OCI-LY7 (cell line): ENCODE data around the gene SLC25A33. TPM values are rescaled to one million over a fixed set of nuclear protein-coding genes. Genes with fewer than 3 reads are reported as not detected.

Experiments used
- BruUV-seq: library from RNA; stranded (reverse); fragments of 400-500 nt; replicated peaks from 2 replicates; lab custom pipeline; 2021; lab: Mats Ljungman, UMichigan
- CTCF ChIA-PET: fragments of 300-600 bp; sonication (Branson Sonifier 250); formaldehyde crosslinking; loops from one replicate; lab custom pipeline; 2022; ENCODE audit warnings: antibody characterized with exemption; ENCODE audit not compliant: unreplicated experiment; lab: Charles Lee
- POLR2A ChIA-PET: fragments of 300-600 bp; sonication (Branson Sonifier 250); formaldehyde crosslinking; loops from one replicate; lab custom pipeline; 2022; ENCODE audit warnings: antibody characterized with exemption; lab: Charles Lee
- DNase-seq: peaks from one replicate; pipeline ENCODE4 v3.0.0-alpha.2; 2015; ENCODE audit warnings: low spot score
- H2AFZ ChIP-seq: fragments of 200-600 bp; sonication (generic), shearing (Covaris generic); 2 replicates; pipeline ENCODE4 v1.6.1; 2014; ENCODE audit warnings: mild to moderate bottlenecking, antibody characterized with exemption, low read length, moderate library complexity
- H3K27ac ChIP-seq: fragments of 200-600 bp; sonication (generic); 2 replicates; pipeline ENCODE4 v1.5.1; 2014; ENCODE audit warnings: mixed run types, low read depth, mild to moderate bottlenecking, moderate library complexity, low read length, inconsistent platforms; ENCODE audit not compliant: poor library complexity, severe bottlenecking
- H3K36me3 ChIP-seq: fragments of 200-600 bp; sonication (generic); 2 replicates; pipeline ENCODE4 v1.6.1; 2014; ENCODE audit warnings: mild to moderate bottlenecking, antibody characterized with exemption, low read length, moderate library complexity, mixed read lengths; ENCODE audit not compliant: insufficient read depth
- H3K4me1 ChIP-seq: fragments of 200-600 bp; sonication (generic); 2 replicates; pipeline ENCODE4 v1.5.1; 2014; ENCODE audit warnings: mild to moderate bottlenecking, low read length; ENCODE audit not compliant: insufficient read depth, poor library complexity, severe bottlenecking
- H3K4me2 ChIP-seq: fragments of 200-600 bp; sonication (generic); 2 replicates; pipeline ENCODE4 v1.6.1; 2014; ENCODE audit warnings: mild to moderate bottlenecking, low read length
- H3K4me3 ChIP-seq: fragments of 200-600 bp; sonication (generic); 2 replicates; pipeline ENCODE4 v1.5.1; 2014; ENCODE audit warnings: mild to moderate bottlenecking, low read depth, low read length; ENCODE audit not compliant: poor library complexity, severe bottlenecking
- H3K79me2 ChIP-seq: fragments of 200-600 bp; sonication (generic); 2 replicates; pipeline ENCODE4 v1.6.1; 2016; ENCODE audit warnings: low read depth, mild to moderate bottlenecking, low read length, moderate library complexity, mixed read lengths; ENCODE audit not compliant: insufficient read depth
- H3K9me2 ChIP-seq: fragments of 200-600 bp; sonication (generic); 2 replicates; pipeline ENCODE4 v1.6.1; 2016; ENCODE audit warnings: mild to moderate bottlenecking, low read length, mixed read lengths; ENCODE audit not compliant: insufficient read depth
- H3K9me3 ChIP-seq: fragments of 200-600 bp; sonication (generic); 2 replicates; pipeline ENCODE4 v1.6.1; 2014; ENCODE audit warnings: mild to moderate bottlenecking, mixed run types, low read length, mixed read lengths
- H4K20me1 ChIP-seq: fragments of 200-600 bp; sonication (generic); 2 replicates; pipeline ENCODE4 v1.6.1; 2014; ENCODE audit warnings: mild to moderate bottlenecking, antibody characterized with exemption, low read length, moderate library complexity, mixed read lengths; ENCODE audit not compliant: insufficient read depth
- CTCF ChIP-seq: fragments of 200-600 bp; sonication (generic); conservative IDR thresholded peaks from 2 replicates; pipeline ENCODE4 v1.5.1; 2014; ENCODE audit warnings: mild to moderate bottlenecking, antibody characterized with exemption, low read length, moderate library complexity, mixed read lengths
- EZH2phosphoT487 ChIP-seq: fragments of 200-600 bp; sonication (generic); IDR thresholded peaks from 2 replicates; pipeline ENCODE4 v1.6.1; 2018; ENCODE audit warnings: low read depth, borderline replicate concordance, mild to moderate bottlenecking, mixed run types, antibody characterized with exemption, low read length, moderate library complexity, mixed read lengths
- intact Hi-C: fragments of 100-400 bp; cut with micrococcal nuclease; formaldehyde crosslinking; loops from one replicate; pipeline ENCODE4 v1.10.0; 2022; ENCODE audit not compliant: unreplicated experiment
- total RNA-seq, 2 experiments: library from RNA; depleted of rRNA in 1 of 2; stranded (reverse); fragments of >200 nt in 1 of 2; shearing (Covaris generic) in 1 of 2; gene quantifications; 2 replicates each; pipeline ENCODE4 v1.2.3, GENCODE V29; 2014 to 2022

The SLC25A33 gene
- total RNA-seq, 2 experiments from 2014 or later, result 15.1 to 16.5 TPM

GRCh38 chr1:9590945-9591668, 51.8 kb downstream of the SLC25A33 start:
- Histone ChIP-seq H4K20me1 (peaks cover 19% of the 10 kb centered on the region), H3K27ac (no peak overlapping the region), H3K4me3 (peak overlapping the region; percentile 90), H3K79me2 (peaks cover 10% of the 10 kb centered on the region; the same call in 1 of the 2 replicates), H3K4me2 (peak overlapping the region; percentile 89), H2AFZ (no peak overlapping the region), H3K9me3 (no peaks in the 10 kb centered on the region), H3K9me2 (no peaks in the 10 kb centered on the region), H3K4me1 (peaks cover 43% of the 10 kb centered on the region), H3K36me3 (no peaks in the 10 kb centered on the region; the same call in 1 of the 2 replicates)
- BruUV-seq, result no TSS peak
- ChIA-PET POLR2A (interaction anchor here (0.7 kb wide), 1 partner anchor 188 kb away, joined by 3 read pairs; no protein-coding TSS in a partner anchor), CTCF (no interaction called here)
- TF ChIP-seq CTCF (no peak), EZH2phosphoT487 (no peak)
- intact Hi-C loops, result no loop called here
- peak; percentile 11 for DNase-seq

- TF ChIP-seq CTCF (no peak), EZH2phosphoT487 (no peak)
- CTCF ChIA-PET, result no interaction called here
- peaks cover 2% of the 10 kb centered on the region; the same call in 1 of the 2 replicates for H3K36me3 ChIP-seq
- H3K4me2 ChIP-seq, result peak overlapping the region; percentile 89; the same call in 1 of the 2 replicates
- H3K79me2 ChIP-seq, result peaks cover 10% of the 10 kb centered on the region; the same call in 1 of the 2 replicates
- no peak overlapping the region for H2AFZ ChIP-seq
- peaks cover 19% of the 10 kb centered on the region for H4K20me1 ChIP-seq
- no peaks in the 10 kb centered on the region for H3K9me3 ChIP-seq
- peaks cover 43% of the 10 kb centered on the region for H3K4me1 ChIP-seq
- no TSS peak for BruUV-seq
- no peaks in the 10 kb centered on the region for H3K9me2 ChIP-seq
- no peak overlapping the region for H3K4me3 ChIP-seq
- no peak for DNase-seq
- H3K27ac ChIP-seq, result no peak overlapping the region
- intact Hi-C loops, result no loop called here
- POLR2A ChIA-PET, result interaction anchor here (0.6 kb wide), 1 partner anchor 244 kb away, joined by 3 read pairs; no protein-coding TSS in a partner anchor
Observed at GRCh38 chr1:9591669-9592509, 52.6 kb downstream of the SLC25A33 start.
